GM18511 (cell line): Measurements from ENCODE around the gene SEC16A.
A peak's percentile ranks its signal among the peaks of the same experiment; 100 is the strongest.
"Not testable (repeated sequence)": the region's sequence is repeated elsewhere in the genome, so short reads cannot be mapped to it uniquely, and the experiment has no call there.

Source experiments
- ATAC-seq: cut with Tn5 transposase; IDR thresholded peaks from one replicate; pipeline ENCODE4 v1.9.1; 2021; ENCODE audit warnings: mild to moderate bottlenecking, moderate library complexity; ENCODE audit not compliant: unreplicated experiment

Gene SEC16A

GRCh38 chr9:136441191-136441680, 41.6 kb downstream of the SEC16A start:
- no peak for ATAC-seq

- ATAC-seq: peak; percentile 69
These were observed 43.1 kb downstream of the SEC16A start, which contains the start of gene INPP5E for GRCh38 chr9:136439481-136440408. INPP5E (minus strand) TSS chr9:136439845; CDS start chr9:136439419, 426 bp downstream.

- ATAC-seq: peak; percentile 64
These were observed 44.0 kb downstream of the SEC16A start for GRCh38 chr9:136438548-136439480.

- ATAC-seq: no peak
These were observed 44.8 kb downstream of the SEC16A start for GRCh38 chr9:136437839-136438547.

GRCh38 chr9:136437430-136437829, 45.4 kb downstream of the SEC16A start:
- ATAC-seq: no peak

GRCh38 chr9:136436055-136436634, 46.7 kb downstream of the SEC16A start:
- ATAC-seq: no peak

GRCh38 chr9:136434580-136435169, 48.2 kb downstream of the SEC16A start:
- ATAC-seq: no peak

GRCh38 chr9:136433849-136434579, 48.8 kb downstream of the SEC16A start:
- ATAC-seq: no peak

- ATAC-seq: no peak
These were observed 49.7 kb downstream of the SEC16A start for GRCh38 chr9:136433043-136433715.

- ATAC-seq: no peak
These were observed 50.2 kb downstream of the SEC16A start for GRCh38 chr9:136432591-136432990.

GRCh38 chr9:136431782-136432350, 51.0 kb downstream of the SEC16A start:
- no peak for ATAC-seq

GRCh38 chr9:136430588-136431234, 52.1 kb downstream of the SEC16A start:
- ATAC-seq: no peak

- no peak for ATAC-seq
These were observed 53.0 kb downstream of the SEC16A start for GRCh38 chr9:136429683-136430491.

- no peak for ATAC-seq
These were observed 53.7 kb downstream of the SEC16A start for GRCh38 chr9:136429075-136429628.

GRCh38 chr9:136426787-136427186, 56.1 kb downstream of the SEC16A start:
- ATAC-seq: no peak

- not testable (repeated sequence) for ATAC-seq
These were observed 57.5 kb downstream of the SEC16A start for GRCh38 chr9:136425367-136425766.
